Bronchial epithelial cell (primary cell): Measurements from ENCODE around the gene MAK. TPM values are rescaled to one million over a fixed set of nuclear protein-coding genes. Genes with fewer than 3 reads are reported as not detected.

Experiments used
- DNase-seq: peaks from one replicate; pipeline ENCODE4 v3.0.0-alpha.2; 2010; ENCODE audit warnings: low read depth
- FAIRE-seq: peaks from 2 replicates; lab custom pipeline; 2011; peaks lifted over from hg19 to GRCh38; lab: Jason Lieb, UNC
- H3K27me3 ChIP-seq: 2 replicates; pipeline ENCODE4 v1.5.1; 2011; ENCODE audit warnings: low read length; ENCODE audit not compliant: control insufficient read depth, insufficient read depth
- H3K36me3 ChIP-seq: 2 replicates; pipeline ENCODE4 v1.5.1; 2011; ENCODE audit warnings: low read length; ENCODE audit not compliant: control insufficient read depth, insufficient read depth
- H3K4me3 ChIP-seq: 2 replicates; pipeline ENCODE4 v1.5.1; 2011; ENCODE audit warnings: mild to moderate bottlenecking, low read depth, low read length, control low read depth
- CTCF ChIP-seq: IDR thresholded peaks from 2 replicates; pipeline ENCODE4 v1.5.1; 2011; ENCODE audit warnings: mild to moderate bottlenecking, moderate library complexity, low read length, control low read depth, inconsistent platforms; ENCODE audit not compliant: insufficient read depth, severe bottlenecking
- total RNA-seq: library from RNA; depleted of rRNA; stranded (reverse); fragments of >200 nt; gene quantifications from 2 replicates; pipeline ENCODE4 v1.2.1, GENCODE V29; 2014

The MAK gene
- total RNA-seq, 1 donor from 2014 or later, result not detected

- no peak for DNase-seq
- Histone ChIP-seq H3K27me3 (no peaks in the 10 kb centered on the region), H3K4me3 (no peak overlapping the region), H3K36me3 (peaks cover 1% of the 10 kb centered on the region)
- FAIRE-seq, result no peak
- no peak for TF ChIP-seq CTCF
Observed at GRCh38 chr6:10793035-10793434, 45.3 kb downstream of the MAK start.

GRCh38 chr6:10792101-10792500, 46.2 kb downstream of the MAK start:
- peak; percentile 72 for FAIRE-seq
- TF ChIP-seq CTCF, result no peak
- Histone ChIP-seq H3K27me3 (no peaks in the 10 kb centered on the region), H3K36me3 (peaks cover 1% of the 10 kb centered on the region), H3K4me3 (no peak overlapping the region)
- no peak for DNase-seq

GRCh38 chr6:10791673-10792072, 46.7 kb downstream of the MAK start:
- Histone ChIP-seq H3K27me3 (no peaks in the 10 kb centered on the region), H3K4me3 (no peak overlapping the region), H3K36me3 (peaks cover 1% of the 10 kb centered on the region)
- FAIRE-seq (no peak), DNase-seq (no peak)
- TF ChIP-seq CTCF, result no peak

- FAIRE-seq (no peak), DNase-seq (no peak)
- Histone ChIP-seq H3K4me3 (no peak overlapping the region), H3K27me3 (no peaks in the 10 kb centered on the region), H3K36me3 (no peaks in the 10 kb centered on the region)
- no peak for TF ChIP-seq CTCF
Observed at GRCh38 chr6:10779076-10779475, 59.3 kb downstream of the MAK start.

- no peak for TF ChIP-seq CTCF
Observed at GRCh38 chr6:10778230-10778629, 60.1 kb downstream of the MAK start.

GRCh38 chr6:10771371-10771894, 66.9 kb downstream of the MAK start:
- DNase-seq (no peak), FAIRE-seq (peak; percentile 43)
- no peaks in the 10 kb centered on the region for H3K27me3 ChIP-seq
- H3K36me3 ChIP-seq, result peaks cover 1% of the 10 kb centered on the region
- no peak overlapping the region for H3K4me3 ChIP-seq
- no peak for TF ChIP-seq CTCF

More at GRCh38 chr6:10778230-10778629, 60.1 kb downstream of the MAK start:
- Histone ChIP-seq H3K27me3 (no peaks in the 10 kb centered on the region), H3K36me3 (no peaks in the 10 kb centered on the region), H3K4me3 (no peak overlapping the region)
- DNase-seq (no peak), FAIRE-seq (no peak)
